LoVo (cell line): ENCODE results near the gene PEX14.
A peak's percentile ranks its signal among the peaks of the same experiment; 100 is the strongest.

Source experiments
- DNase-seq: peaks from one replicate; pipeline ENCODE4 v3.0.0-alpha.2; 2016; ENCODE audit warnings: low spot score

The PEX14 gene

DNA sequence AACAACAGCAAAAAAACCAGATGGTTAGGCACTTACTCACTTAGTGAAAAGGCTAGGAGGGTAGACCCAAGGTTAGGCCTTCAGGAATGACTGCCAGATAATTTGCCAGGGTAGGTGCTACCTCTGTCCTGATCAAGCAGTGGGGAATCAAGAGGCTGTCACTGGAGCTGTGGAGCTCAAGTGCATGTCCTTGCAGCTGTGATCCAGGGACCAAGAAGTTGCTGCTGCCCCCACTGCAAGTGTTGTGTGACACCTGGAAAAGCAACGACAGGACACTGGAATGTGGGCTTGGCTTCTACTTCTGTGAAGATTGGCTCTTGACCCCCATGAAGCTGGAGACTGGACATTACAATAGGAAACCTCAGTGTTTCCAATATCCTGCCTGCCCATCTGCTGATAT lies 72.1 kb downstream of the PEX14 start:
- no peak for DNase-seq

DNA sequence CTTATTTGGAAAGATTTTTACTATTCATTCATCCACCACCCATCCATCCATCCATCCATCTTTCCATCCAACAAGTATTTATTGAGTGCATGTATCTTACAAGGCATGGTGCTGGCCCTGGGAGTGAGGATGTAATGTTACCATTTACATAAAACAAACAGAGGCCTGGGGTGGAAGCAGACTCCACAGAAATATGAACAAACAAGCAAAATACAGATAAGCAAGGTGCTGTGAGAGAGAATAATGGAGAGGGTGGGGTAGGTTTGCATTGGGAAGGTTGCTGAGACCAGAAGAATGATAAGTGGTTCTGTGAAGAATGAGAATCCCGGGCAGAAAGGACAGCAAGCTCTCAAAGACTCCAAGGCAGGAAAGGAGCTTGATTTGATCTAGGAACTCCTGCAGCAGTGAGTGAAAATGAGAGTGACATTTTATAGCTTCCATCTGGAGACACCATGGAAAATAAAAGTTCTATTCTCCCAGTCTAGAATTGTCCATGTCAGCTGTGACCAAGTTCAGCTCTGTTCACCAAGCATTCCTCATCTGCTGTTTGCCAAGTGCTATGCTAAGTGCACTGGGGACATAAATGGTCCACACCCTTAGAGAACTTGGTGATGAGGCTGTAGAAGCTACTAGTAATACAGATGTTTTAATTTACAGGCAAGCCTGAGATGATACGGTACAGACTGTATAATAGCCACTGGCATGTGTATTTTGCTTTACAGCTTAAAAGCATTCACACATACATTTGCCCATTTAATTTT lies 75.3 kb downstream of the PEX14 start:
- DNase-seq = no peak

DNA sequence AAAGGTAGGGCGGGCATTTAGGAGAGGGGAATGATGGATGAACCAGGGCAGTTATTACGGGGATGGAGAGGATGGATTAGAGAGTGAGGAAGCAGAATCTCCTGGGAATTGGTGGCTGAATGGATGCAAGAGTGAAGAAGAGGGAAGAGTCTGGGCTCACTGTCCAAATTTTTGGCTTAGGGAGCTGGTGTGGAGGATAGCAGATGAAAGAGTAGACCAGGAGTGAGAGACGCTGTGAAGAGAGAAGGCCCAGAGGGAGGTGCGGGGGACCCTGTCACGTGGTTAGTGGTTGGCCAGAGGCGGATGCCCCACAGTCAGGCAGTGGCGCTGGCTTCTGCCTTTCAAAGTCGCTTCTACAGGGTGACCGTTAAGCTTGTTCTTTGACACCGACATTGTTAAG lies 78.4 kb downstream of the PEX14 start:
- no peak for DNase-seq

DNA sequence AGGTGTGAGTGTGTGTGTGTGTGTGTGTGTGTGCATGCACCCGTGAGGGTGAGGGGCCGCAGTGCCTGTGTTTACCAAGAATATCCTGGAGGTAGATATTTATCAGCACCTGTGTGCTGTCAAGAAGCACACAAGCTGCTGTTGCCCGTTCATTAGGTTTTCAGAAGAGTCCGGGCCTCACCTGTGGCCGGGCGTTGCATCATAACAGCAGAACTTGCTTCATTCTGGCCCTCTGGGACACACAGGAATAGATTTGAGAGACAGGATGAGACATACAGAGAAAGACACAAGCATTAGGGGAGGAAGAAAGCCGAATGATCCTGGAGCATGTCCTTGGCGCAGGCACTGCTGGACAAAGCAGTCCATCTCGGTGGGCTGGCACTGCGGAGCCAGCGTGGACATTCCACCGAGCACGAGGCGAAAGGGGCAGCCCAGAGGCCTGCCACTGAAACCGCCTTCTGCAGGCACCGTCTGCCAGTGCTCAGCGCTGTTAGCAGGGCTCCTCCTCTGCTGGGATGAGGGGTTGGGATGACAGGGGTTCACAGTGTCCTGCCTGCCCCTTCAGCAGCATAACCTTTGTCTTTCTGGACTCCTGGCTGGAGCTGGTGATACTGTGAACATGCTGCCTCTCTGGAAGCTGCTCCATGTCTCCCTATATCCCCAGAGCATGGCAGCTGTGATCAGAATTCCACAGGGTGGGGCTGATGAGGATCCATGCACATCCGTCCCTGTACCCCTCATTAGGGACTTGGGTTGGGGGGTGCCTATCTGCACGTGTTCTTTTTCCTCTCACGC lies 81.1 kb downstream of the PEX14 start:
- no peak for DNase-seq

DNA sequence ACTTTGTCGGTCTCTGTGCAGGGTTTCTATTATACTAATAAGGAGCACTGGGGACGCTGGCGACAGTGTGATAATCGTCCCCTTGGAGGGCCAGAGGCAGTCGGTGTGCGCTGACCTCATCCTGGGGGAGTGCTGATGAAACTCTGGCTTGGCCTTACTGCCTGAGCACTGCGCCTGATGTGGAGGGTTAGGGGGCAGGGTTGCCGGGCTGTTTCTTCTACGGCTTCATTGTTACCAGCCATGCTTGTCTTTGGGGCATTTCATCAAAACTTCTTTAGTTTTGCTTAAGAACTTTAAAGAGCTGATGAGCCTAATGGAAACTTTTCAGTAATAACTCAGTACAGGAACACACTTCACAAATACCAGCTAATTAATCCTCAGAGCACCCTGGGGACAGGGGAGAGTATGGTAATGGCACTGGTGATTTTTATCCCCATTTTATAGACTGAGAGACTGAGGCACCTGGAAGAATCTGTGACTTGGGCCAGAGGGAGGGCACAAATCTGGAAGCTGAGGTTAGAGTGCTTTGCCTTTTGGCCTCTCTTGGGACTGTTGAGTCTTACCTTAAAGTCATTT lies 81.8 kb downstream of the PEX14 start:
- no peak for DNase-seq

DNA sequence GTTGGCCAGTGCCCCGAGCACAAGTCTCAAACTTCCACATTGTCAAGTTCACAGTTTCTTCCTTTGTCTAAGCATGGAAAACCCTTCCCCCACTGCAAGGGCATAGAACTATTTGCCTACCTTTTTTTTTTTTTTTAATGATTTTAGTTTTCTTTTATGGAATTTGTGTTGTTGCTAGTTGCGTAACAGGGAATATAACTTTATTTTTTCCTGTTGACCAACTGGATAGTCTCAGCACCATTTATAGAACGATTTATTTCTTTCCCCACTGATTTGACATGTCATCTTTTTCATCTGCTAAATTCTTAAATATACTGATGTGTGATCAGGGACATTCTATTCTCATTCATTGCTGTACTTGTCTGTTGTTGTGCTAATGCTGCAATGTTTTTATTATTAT lies 83.0 kb downstream of the PEX14 start:
- no peak for DNase-seq

DNA sequence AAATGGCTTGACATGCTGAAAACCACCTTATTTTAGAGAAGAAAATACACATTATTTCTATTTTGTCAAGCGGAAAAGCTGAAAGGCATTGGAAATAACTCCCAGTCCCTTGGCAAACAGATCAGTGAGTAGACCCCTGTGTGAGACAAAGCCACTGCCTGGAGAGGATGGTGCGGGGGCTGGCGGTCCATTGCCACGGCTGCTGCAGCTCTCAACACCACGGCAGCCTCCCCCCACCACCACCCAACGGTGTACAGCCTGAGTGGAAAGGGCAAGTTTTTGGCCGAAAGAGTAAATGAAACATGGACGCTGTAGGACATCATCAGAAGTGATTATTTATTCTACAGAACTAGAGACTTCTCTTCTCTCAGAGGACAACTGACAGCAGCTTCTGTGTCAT lies 84.6 kb downstream of the PEX14 start:
- no peak for DNase-seq

DNA sequence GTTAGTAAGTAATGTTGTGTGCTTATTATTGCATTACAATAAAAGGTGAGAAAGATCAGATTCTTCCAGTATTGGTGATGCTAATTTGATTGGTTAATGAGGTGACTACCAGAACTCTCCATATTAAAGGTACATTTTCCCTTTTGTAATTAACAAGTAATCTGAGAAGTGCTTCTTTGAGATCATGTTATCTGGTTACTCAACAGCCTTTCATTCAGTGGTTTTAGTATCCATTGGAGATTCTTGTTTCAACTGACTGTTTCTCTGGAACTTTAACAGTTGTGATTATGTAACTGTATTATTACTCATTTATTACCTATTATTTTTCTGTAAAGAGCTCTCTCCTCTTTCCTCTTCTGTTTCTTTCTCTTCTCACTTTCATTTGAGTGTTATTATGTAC lies 86.7 kb downstream of the PEX14 start:
- DNase-seq = no peak

DNA sequence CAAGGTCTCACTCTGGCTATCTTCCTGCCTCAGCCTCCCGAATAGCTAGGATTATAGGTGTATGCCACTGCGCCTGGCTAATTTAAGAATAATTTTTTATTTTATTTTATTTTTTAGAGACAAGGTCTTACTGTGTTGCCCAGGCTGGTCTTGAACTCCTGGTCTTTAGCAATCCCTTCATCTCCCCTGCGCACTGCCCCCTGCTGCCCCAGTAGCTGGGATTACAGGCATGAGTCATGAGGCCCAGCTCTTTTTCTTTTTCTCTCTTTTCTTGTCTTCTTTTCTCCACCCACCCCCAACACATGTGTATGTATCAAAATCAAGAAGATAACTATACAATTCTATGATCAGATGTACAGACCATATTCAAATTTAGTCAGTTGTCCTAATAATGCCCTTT lies 87.2 kb downstream of the PEX14 start:
- no peak for DNase-seq

DNA sequence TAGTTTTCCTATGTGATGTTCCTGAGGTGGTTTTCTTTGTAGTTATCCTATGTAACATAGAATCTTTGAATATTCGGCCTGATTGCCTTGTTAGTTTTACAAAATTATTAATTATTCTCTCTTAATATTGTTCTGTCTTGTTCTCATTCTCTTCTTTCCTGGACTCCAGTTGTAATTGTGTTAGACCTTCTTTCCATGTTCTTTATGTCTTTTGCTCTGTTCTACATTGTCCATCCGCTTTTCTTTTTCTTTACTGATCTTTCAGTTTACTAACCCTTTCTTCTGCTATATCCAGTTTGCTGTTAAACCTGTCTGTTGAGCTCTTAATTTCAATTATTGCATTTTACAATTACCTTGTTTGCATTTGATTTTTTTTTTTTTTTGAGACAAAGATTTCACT lies 89.3 kb downstream of the PEX14 start:
- DNase-seq = no peak

DNA sequence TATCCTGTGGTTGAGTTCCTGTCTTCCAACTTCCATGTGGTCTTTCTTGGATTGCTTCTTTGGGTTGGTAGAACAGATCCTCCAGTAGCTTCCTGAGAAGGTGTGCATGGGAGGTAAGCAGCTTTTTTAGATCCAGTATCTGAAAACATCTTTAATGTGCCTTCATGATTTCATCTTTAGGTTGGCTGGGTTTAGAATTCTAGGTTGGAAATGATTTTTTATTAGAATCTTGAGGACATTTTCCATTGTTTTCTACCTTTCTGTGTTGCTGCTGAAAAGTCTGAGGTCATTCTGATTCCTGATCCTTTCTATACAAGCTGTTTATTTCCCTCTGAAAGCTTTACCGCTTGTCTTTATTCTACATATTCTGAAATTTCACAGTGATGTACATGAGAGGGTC lies 94.8 kb downstream of the PEX14 start:
- DNase-seq = no peak

DNA sequence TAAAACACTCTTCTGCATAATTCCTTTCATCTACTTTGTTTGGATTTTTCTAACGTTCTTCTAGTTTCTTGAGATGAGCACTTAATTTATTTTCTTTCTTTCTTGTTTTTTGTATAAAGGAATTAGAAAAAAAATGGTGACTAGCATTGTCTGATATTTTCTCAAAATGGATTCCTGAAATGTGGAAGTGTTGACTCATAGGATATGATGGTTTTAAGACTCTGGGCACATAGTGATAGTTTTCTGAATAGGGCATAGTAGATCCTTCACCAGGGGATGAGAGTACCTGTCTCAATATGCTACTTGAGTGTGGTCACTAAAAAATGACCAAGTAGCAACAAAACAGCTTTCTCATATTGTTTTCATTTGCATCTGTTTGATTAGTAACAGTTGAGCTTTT lies 100.9 kb downstream of the PEX14 start:
- DNase-seq = peak; percentile 23

DNA sequence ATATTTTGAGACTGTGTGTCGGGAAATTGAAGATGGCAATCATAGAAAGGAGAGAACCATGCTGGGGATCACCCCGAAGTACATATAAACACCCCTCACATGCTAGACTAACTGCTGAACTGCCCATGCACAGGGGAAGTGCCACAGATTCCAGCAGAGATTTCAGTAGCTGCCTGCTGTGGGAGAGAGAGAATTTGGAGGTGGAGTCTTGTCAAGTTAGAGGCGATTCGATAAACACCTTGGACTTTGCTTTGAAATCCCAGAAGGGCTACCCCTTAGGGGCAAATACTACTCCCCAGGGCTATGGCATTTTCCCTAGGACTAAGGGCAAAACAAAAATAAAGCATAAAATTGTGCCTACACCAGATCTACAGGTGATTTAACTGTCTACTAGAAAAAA lies 103.3 kb downstream of the PEX14 start:
- DNase-seq = no peak

DNA sequence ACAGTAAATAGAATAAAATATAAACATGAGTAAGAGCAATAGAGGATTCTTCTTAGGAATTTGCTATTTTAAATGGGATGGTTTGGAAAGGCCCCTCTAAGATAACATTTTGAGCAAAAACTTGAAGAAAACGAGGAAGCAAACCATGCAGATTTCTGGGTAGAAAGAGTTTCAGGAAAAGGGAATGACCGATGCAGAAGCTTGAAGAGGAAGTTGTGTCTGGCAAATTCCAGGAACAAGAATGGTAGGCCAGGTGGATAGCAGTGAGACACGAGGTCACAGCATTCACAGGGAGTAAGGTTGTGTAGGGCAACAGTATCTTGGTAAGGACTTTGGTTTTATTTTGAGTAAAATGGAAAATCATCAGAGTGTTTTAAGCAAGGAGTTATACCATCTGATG lies 108.9 kb downstream of the PEX14 start:
- DNase-seq = no peak

DNA sequence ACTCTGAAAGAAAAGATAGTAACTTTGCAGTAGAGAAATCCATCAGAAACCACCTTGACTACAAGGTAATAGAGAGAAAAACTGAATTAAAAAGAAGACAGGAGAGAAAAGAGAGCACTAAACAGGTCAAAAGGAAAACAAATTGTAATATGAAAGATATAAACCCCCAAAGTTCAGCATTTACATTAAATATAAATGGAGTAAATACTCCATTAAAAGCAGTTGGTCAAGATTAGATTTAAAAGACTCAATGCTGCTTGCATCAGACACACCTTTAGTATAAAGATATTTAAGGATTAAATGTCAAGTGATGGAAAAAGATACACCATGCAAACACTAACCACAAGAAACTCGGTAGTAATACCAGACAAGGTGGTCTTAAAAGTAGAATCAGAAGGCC lies 110.5 kb downstream of the PEX14 start:
- DNase-seq = no peak

DNA sequence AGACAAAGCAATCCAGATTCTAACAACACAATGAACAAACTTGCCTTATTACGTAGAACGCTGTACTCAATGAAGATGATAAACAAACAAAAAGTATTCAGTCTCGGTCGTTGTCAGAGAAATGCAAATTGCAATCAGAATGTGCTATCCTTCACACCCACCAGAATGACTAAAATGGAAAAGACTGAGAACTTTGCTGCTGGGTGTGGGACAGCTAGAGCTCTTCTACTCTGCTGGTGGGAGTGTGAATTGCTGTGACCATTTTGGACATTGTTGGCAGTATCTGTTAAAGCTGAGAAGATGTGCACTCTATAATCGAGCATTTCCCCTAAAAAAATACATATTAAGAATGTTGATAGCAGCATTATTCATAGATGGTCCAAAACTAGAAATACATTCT lies 111.4 kb downstream of the PEX14 start:
- no peak for DNase-seq

DNA sequence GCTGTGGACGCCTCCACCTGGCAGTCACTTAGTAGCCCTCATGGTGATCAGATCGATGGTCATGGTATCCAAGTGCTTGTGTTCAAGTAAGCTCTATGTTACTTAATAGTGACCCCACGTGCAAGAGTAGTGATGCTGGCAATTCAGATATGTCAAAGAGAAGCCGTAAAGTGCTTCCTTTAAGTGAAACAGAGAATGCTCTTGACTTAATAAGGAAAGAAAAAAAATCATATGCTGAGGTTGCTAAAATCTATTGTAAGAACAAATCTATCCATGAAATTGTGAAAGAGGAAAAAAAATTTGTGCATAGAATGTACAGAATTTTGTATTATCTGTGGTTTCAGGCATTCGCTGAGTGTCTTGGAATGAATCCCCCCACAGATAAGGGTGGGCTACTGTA lies 113.9 kb downstream of the PEX14 start:
- DNase-seq = no peak

DNA sequence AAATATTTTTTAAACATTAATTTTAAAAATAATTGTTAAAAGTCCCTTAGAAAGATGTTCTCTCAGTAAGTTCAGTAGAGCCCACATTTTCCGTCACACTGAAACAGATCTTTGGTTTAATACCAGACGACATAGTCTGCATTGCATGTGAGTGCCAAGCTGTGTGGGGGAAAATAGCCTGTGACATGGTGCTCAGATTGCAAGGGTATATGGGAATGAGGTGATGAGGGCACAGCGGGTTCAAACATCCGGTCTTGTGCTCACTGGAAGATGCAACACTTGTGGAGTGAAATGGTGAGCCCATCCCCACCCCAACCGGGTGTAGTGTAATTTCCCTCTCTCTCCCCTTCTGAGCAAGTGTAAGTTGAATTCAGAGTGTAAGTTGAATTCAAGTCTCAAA lies 114.3 kb downstream of the PEX14 start:
- DNase-seq = no peak

DNA sequence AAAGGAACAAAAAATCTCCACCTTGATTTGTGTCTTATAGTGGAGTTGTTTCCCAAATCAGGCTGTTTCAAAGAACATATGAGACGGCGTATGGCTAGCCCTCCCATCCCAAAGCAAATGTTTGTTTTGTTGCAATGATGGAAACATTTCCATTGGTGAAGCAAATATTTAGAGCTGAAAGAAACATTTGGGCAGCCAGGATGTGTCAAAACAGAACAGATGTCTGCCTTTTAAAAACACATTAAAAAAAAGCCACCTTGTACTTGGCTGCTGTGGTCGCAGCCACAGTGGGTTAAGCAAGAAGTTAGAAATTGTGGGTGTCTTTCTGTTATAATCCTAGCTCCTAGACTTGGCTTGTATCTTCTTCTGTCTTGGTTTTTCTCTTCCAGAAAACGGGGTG lies 116.3 kb downstream of the PEX14 start:
- DNase-seq = no peak

DNA sequence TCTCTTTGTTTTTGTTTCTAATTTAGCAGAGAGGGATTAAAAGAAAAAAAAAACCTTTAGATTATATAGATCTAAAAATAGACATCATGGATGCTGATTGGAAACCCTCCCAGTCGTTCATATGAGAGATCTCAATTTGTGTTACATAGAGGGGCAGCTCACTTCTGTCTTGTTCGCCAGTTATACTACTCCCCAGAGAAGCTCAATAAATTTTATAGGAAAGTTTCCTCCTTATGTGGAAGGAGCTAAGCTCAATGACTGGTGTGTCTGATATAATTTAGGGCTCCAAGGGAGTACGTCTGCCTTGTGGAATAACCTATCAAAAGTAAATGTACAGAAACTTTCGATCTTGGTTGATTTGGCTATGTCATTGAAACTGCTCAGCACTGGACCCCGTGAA lies 117.6 kb downstream of the PEX14 start:
- DNase-seq = no peak

DNA sequence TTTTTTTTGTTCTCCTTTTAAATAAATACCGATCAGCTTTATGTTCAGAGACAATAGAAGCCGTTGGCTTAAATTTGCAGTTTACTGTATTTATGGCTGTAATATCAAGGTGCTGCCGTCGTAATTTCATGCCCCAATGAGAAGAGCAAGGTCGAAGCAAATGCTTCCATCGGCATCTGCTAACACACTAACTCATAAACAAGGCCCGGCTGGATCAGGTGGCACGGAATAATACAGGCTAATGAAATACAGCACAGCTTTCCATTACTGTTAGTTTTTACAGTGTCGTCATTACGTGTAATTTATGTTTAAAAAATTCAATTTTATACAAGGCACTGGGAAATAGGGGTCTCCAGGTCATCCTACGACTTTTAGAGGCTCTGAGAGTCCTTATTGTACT lies 119.0 kb downstream of the PEX14 start:
- no peak for DNase-seq

DNA sequence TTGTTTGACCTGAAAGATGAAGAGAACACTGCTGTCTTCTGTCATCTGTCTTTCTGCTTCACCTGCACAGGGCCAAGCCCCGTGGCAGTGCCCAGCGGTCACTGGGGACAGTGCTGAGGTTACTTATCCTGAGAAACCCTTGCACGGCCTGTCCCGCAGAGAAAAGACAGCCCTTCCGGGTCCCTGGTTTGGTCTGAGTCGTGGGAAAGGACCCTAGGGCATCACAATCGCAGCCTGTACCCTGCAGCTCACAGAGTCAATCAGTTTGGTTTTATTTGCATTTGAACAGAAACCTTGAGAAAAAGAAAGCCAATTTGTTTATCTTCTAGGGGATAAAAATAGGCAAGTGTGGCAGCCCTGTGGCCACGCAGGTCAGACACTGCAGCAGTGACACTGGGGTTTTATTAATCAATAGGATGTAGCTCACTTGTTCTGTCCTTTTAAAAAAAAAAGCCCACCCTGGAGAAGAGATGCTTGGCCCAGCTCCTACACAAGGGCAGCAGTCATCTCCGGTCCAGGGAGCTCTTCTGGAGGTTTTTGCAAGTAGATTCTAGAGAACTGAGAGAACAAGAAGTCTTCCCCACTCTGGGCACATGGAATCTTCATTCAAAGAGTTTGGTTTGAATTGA lies 120.0 kb downstream of the PEX14 start:
- no peak for DNase-seq

DNA sequence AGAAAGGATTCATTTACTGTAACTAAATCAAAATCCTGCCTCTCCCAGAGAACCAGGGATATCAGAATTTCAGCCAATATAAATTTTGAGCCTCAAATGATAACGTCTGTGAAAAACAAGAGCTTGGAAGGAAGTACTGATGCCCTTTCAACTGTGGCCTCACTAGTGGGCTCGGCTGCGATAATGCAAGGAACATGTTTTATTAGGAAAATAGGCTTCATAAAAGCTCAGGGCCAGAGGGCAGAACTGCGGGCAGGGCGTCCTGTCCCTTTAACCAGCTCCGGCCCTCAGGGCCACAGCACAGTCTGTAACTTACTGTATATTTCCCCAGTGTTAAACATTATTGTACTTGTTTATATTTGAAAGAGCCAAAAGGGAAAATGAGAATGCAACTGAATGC lies 122.0 kb downstream of the PEX14 start:
- DNase-seq = no peak
